HepG2 (cell line): Measurements from ENCODE around the gene EVL. TPM values are rescaled to one million over a fixed set of nuclear protein-coding genes. Genes with fewer than 3 reads are reported as not detected.

Experiments used
- CCDC6 ChIP-seq: sonication (generic); formaldehyde crosslinking; IDR thresholded peaks from 2 replicates; pipeline ENCODE4 v1.8.1; 2022; ENCODE audit warnings: mild to moderate bottlenecking, missing genetic modification reagents, moderate library complexity
- DDIT3 ChIP-seq: sonication (generic); formaldehyde crosslinking; IDR thresholded peaks from 2 replicates; pipeline ENCODE4 v1.4.0; 2020; ENCODE audit warnings: mild to moderate bottlenecking, missing genetic modification reagents
- HNF4G ChIP-seq, 2 experiments: sonication (generic) in 1 of 2; formaldehyde crosslinking in 1 of 2; IDR thresholded peaks; 2 replicates each; pipeline versions ENCODE4 v1.4.0 to v1.6.1; 2011 to 2020; ENCODE audit warnings: borderline replicate concordance in 2 of 2, low read depth in 2 of 2, mild to moderate bottlenecking in 2 of 2, low read length in 1 of 2, missing genetic modification reagents in 1 of 2, moderate library complexity in 1 of 2
- MTF1 ChIP-seq: sonication (generic); formaldehyde crosslinking; IDR thresholded peaks from 2 replicates; pipeline ENCODE4 v1.5.0; 2020; ENCODE audit warnings: missing genetic modification reagents
- MXD4 ChIP-seq: IDR thresholded peaks from 2 replicates; pipeline ENCODE4 v1.6.1; 2016; ENCODE audit warnings: mild to moderate bottlenecking, missing biosample characterization, missing genetic modification reagents
- PATZ1 ChIP-seq: sonication (generic); formaldehyde crosslinking; IDR thresholded peaks from 2 replicates; pipeline ENCODE4 v1.4.0; 2020; ENCODE audit warnings: missing genetic modification reagents
- REL ChIP-seq: sonication (generic); formaldehyde crosslinking; conservative IDR thresholded peaks from 2 replicates; pipeline ENCODE4 v1.8.0; 2022; ENCODE audit warnings: mild to moderate bottlenecking, missing genetic modification reagents, moderate library complexity
- SAP130 ChIP-seq: IDR thresholded peaks from 2 replicates; pipeline ENCODE4 v1.6.1; 2016; ENCODE audit warnings: low read depth
- SUZ12 ChIP-seq: fragments of 150-350 bp; IDR thresholded peaks from 2 replicates; pipeline ENCODE4 v1.6.1; 2014; ENCODE audit warnings: low read depth, low read length
- TEAD3 ChIP-seq: optimal IDR thresholded peaks from 2 replicates; pipeline ENCODE3; 2016; ENCODE audit warnings: borderline replicate concordance
- ZBTB43 ChIP-seq: sonication (generic); formaldehyde crosslinking; conservative IDR thresholded peaks from 2 replicates; pipeline ENCODE4 v1.4.0; 2020; ENCODE audit warnings: missing genetic modification reagents
- ZFP36L1 ChIP-seq: sonication (generic); formaldehyde crosslinking; IDR thresholded peaks from 2 replicates; pipeline ENCODE4 v1.8.0; 2022; ENCODE audit warnings: mild to moderate bottlenecking, missing genetic modification reagents, moderate library complexity
- ZFX ChIP-seq: sonication (generic); formaldehyde crosslinking; IDR thresholded peaks from 2 replicates; pipeline ENCODE4 v1.4.0; 2020; ENCODE audit warnings: mild to moderate bottlenecking, low read depth, missing genetic modification reagents, moderate library complexity
- ZNF224 ChIP-seq: sonication (generic); formaldehyde crosslinking; IDR thresholded peaks from 2 replicates; pipeline ENCODE4 v1.5.0; 2020; ENCODE audit warnings: mild to moderate bottlenecking, missing genetic modification reagents
- ZNF235 ChIP-seq: sonication (generic); formaldehyde crosslinking; IDR thresholded peaks from 2 replicates; pipeline ENCODE4 v1.8.1; 2023; ENCODE audit warnings: mild to moderate bottlenecking, missing genetic modification reagents, borderline replicate concordance
- ZNF33B ChIP-seq: sonication (generic); formaldehyde crosslinking; IDR thresholded peaks from 2 replicates; pipeline ENCODE4 v1.5.1; 2020; ENCODE audit warnings: mild to moderate bottlenecking, missing genetic modification reagents
- ZNF383 ChIP-seq: sonication (generic); formaldehyde crosslinking; IDR thresholded peaks from 2 replicates; pipeline ENCODE4 v1.4.0; 2020; ENCODE audit warnings: missing genetic modification reagents, mild to moderate bottlenecking, borderline replicate concordance
- ZNF430 ChIP-seq: sonication (generic); formaldehyde crosslinking; IDR thresholded peaks from 2 replicates; pipeline ENCODE4 v1.9.0; 2021; ENCODE audit warnings: mild to moderate bottlenecking, missing genetic modification reagents
- ZNF562 ChIP-seq: sonication (generic); formaldehyde crosslinking; IDR thresholded peaks from 2 replicates; pipeline ENCODE4 v1.8.0; 2022; ENCODE audit warnings: missing genetic modification reagents, borderline replicate concordance
- ZNF740 ChIP-seq: sonication (generic); formaldehyde crosslinking; IDR thresholded peaks from 2 replicates; pipeline ENCODE4 v1.4.0; 2020; ENCODE audit warnings: missing genetic modification reagents
- ZNF770 ChIP-seq: sonication (generic); formaldehyde crosslinking; IDR thresholded peaks from 2 replicates; pipeline ENCODE4 v1.5.0; 2020; ENCODE audit warnings: mild to moderate bottlenecking, missing genetic modification reagents
- ZSCAN30 ChIP-seq: sonication (generic); formaldehyde crosslinking; IDR thresholded peaks from 2 replicates; pipeline ENCODE4 v1.5.0; 2020; ENCODE audit warnings: mild to moderate bottlenecking, missing genetic modification reagents
- polyA plus RNA-seq, 8 experiments: library from polyadenylated mRNA; depleted of rRNA in 3 of 8; stranded (reverse) in 7 of 8; unstranded in 1 of 8; fragments of >200 nt; fragmentation: Illumina TruSeq in 4 of 8; extraction: Trizol in 4 of 8; gene quantifications; 2 replicates each; pipeline versions ENCODE4 v1.2.1 to v1.2.3, GENCODE V29; 2011 to 2016; ENCODE audit warnings: low read depth in 4 of 8, missing spikeins in 1 of 8, mixed read lengths in 1 of 8; ENCODE audit not compliant: insufficient read depth in 1 of 8
- total RNA-seq, 5 experiments: library from RNA; depleted of rRNA; stranded (reverse); fragments of >200 nt; fragmentation: Illumina TruSeq; extraction: Trizol; gene quantifications; 2 replicates each; pipeline ENCODE4 v1.2.3, GENCODE V29; 2016; ENCODE audit warnings: low read depth in 1 of 5
- TF ChIP-seq, protein P1 (sequence below): sonication (generic); IDR thresholded peaks from 2 replicates; pipeline ENCODE4 v1.6.1; 2016; ENCODE audit warnings: low read depth, borderline replicate concordance

EVL gene
- total and polyA plus RNA-seq, 2 of the 13 experiments (the other 11 are each of a cell fraction or from before 2014, with no cell fraction given) = 15.1 to 31.2 TPM

- TF ChIP-seq PATZ1 (CRISPR knock-in tag) (0 out of 2 replicates have a peak, but pooled peaks have one; percentile 45), ZNF33B (no peak), ZNF224 (CRISPR knock-in tag) (no peak), SAP130 (CRISPR knock-in tag) (peak; percentile 48; the same call in 1 of the 2 replicates), MXD4 (no peak), TEAD3 (CRISPR knock-in tag) (peak; percentile 61), ZBTB43 (CRISPR knock-in tag) (no peak), CCDC6 (CRISPR knock-in tag) (no peak), ZFP36L1 (CRISPR knock-in tag) (0 out of 2 replicates have a peak, but pooled peaks have one; percentile 14), ZNF430 (no peak), ZNF740 (CRISPR knock-in tag) (no peak), ZSCAN30 (CRISPR knock-in tag) (no peak), HNF4G (IDR thresholded peaks at IDR 0.05; ENCODE audit: borderline replicate concordance, low read depth, low read length) (peak; percentile 26; the same call in 1 of the 2 replicates), HNF4G (CRISPR knock-in tag; IDR thresholded peaks at IDR 0.05; ENCODE audit: borderline replicate concordance, low read depth) (no peak), ZNF383 (no peak), ZFX (peak; percentile 29; the same call in 1 of the 2 replicates), ZNF770 (CRISPR knock-in tag) (peak; percentile 30; the same call in 1 of the 2 replicates), SUZ12 (no peak), ZNF235 (CRISPR knock-in tag) (no peak), DDIT3 (no peak), ZNF562 (CRISPR knock-in tag) (0 out of 2 replicates have a peak, but pooled peaks have one; percentile 29), REL (CRISPR knock-in tag) (no peak), MTF1 (CRISPR knock-in tag) (no peak)
- TF ChIP-seq, protein P1, sequence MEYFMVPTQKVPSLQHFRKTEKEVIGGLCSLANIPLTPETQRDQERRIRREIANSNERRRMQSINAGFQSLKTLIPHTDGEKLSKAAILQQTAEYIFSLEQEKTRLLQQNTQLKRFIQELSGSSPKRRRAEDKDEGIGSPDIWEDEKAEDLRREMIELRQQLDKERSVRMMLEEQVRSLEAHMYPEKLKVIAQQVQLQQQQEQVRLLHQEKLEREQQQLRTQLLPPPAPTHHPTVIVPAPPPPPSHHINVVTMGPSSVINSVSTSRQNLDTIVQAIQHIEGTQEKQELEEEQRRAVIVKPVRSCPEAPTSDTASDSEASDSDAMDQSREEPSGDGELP = 0 out of 2 replicates have a peak, but pooled peaks have one; percentile 37
Observed at GRCh38 chr14:100019156-100019744, 46.0 kb upstream of the EVL start (continued).
